Measurements from ENCODE around the gene EXT2.

- TF ChIP-seq, protein P1, sequence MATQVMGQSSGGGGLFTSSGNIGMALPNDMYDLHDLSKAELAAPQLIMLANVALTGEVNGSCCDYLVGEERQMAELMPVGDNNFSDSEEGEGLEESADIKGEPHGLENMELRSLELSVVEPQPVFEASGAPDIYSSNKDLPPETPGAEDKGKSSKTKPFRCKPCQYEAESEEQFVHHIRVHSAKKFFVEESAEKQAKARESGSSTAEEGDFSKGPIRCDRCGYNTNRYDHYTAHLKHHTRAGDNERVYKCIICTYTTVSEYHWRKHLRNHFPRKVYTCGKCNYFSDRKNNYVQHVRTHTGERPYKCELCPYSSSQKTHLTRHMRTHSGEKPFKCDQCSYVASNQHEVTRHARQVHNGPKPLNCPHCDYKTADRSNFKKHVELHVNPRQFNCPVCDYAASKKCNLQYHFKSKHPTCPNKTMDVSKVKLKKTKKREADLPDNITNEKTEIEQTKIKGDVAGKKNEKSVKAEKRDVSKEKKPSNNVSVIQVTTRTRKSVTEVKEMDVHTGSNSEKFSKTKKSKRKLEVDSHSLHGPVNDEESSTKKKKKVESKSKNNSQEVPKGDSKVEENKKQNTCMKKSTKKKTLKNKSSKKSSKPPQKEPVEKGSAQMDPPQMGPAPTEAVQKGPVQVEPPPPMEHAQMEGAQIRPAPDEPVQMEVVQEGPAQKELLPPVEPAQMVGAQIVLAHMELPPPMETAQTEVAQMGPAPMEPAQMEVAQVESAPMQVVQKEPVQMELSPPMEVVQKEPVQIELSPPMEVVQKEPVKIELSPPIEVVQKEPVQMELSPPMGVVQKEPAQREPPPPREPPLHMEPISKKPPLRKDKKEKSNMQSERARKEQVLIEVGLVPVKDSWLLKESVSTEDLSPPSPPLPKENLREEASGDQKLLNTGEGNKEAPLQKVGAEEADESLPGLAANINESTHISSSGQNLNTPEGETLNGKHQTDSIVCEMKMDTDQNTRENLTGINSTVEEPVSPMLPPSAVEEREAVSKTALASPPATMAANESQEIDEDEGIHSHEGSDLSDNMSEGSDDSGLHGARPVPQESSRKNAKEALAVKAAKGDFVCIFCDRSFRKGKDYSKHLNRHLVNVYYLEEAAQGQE (IDR thresholded peaks at IDR 0.05; ENCODE audit: insufficient replicate concordance, low read depth): no peak
- TF ChIP-seq, protein P2, sequence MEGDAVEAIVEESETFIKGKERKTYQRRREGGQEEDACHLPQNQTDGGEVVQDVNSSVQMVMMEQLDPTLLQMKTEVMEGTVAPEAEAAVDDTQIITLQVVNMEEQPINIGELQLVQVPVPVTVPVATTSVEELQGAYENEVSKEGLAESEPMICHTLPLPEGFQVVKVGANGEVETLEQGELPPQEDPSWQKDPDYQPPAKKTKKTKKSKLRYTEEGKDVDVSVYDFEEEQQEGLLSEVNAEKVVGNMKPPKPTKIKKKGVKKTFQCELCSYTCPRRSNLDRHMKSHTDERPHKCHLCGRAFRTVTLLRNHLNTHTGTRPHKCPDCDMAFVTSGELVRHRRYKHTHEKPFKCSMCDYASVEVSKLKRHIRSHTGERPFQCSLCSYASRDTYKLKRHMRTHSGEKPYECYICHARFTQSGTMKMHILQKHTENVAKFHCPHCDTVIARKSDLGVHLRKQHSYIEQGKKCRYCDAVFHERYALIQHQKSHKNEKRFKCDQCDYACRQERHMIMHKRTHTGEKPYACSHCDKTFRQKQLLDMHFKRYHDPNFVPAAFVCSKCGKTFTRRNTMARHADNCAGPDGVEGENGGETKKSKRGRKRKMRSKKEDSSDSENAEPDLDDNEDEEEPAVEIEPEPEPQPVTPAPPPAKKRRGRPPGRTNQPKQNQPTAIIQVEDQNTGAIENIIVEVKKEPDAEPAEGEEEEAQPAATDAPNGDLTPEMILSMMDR (IDR thresholded peaks at IDR 0.05; ENCODE audit: insufficient read depth, low read length): no peak
- TF ChIP-seq SPI1 (IDR thresholded peaks at IDR 0.05; ENCODE audit: borderline replicate concordance, low read depth): no peak
These were observed 54.9 kb downstream of the EXT2 start for GRCh38 chr11:44150401-44150800.

All from HL-60 (cell line).